HTR-8/SVneo (cell line): ENCODE results near the gene NR1D1.

Source experiments
- DNase-seq: peaks from one replicate; pipeline ENCODE4 v3.0.0; 2011; ENCODE audit warnings: low spot score, mixed read lengths; ENCODE audit not compliant: insufficient read length
- FAIRE-seq: peaks from 2 replicates; lab custom pipeline; 2011; peaks lifted over from hg19 to GRCh38; lab: Jason Lieb, UNC

The NR1D1 gene

GRCh38 chr17:40079545-40079944 lies 20.8 kb downstream of the NR1D1 start:
- DNase-seq, result no peak
- FAIRE-seq, result no peak

GRCh38 chr17:40076591-40076990 lies 23.8 kb downstream of the NR1D1 start:
- FAIRE-seq (no peak), DNase-seq (no peak)

GRCh38 chr17:40075942-40076498 lies 24.4 kb downstream of the NR1D1 start:
- peak; percentile 26 for FAIRE-seq
- no peak for DNase-seq

- FAIRE-seq (peak; percentile 89), DNase-seq (no peak)
These were observed 25.0 kb downstream of the NR1D1 start for GRCh38 chr17:40075201-40075941.

- no peak for FAIRE-seq
- DNase-seq, result no peak
These were observed 25.6 kb downstream of the NR1D1 start for GRCh38 chr17:40074871-40075200.

GRCh38 chr17:40074175-40074512 lies 26.2 kb downstream of the NR1D1 start:
- FAIRE-seq, result no peak
- DNase-seq, result no peak

GRCh38 chr17:40073454-40074174 lies 26.8 kb downstream of the NR1D1 start:
- no peak for DNase-seq
- no peak for FAIRE-seq

- no peak for FAIRE-seq
These were observed 27.5 kb downstream of the NR1D1 start for GRCh38 chr17:40072735-40073346.

GRCh38 chr17:40072040-40072734 lies 28.2 kb downstream of the NR1D1 start:
- no peak for FAIRE-seq
- no peak for DNase-seq

More at GRCh38 chr17:40072735-40073346, 27.5 kb downstream of the NR1D1 start:
- no peak for DNase-seq

- DNase-seq (no peak), FAIRE-seq (no peak)
These were observed 28.9 kb downstream of the NR1D1 start for GRCh38 chr17:40071313-40072039.

- FAIRE-seq, result no peak
- no peak for DNase-seq
These were observed 29.6 kb downstream of the NR1D1 start for GRCh38 chr17:40070709-40071312.

GRCh38 chr17:40069751-40070708 lies 30.4 kb downstream of the NR1D1 start:
- FAIRE-seq, result peak; percentile 13
- no peak for DNase-seq

- FAIRE-seq (no peak), DNase-seq (no peak)
These were observed 31.3 kb downstream of the NR1D1 start for GRCh38 chr17:40068917-40069750.

- FAIRE-seq (no peak), DNase-seq (no peak)
These were observed 31.8 kb downstream of the NR1D1 start for GRCh38 chr17:40068584-40068916.

GRCh38 chr17:40068129-40068581 lies 32.2 kb downstream of the NR1D1 start:
- FAIRE-seq (no peak), DNase-seq (no peak)

- DNase-seq (no peak), FAIRE-seq (no peak)
These were observed 32.7 kb downstream of the NR1D1 start for GRCh38 chr17:40067710-40068109.

GRCh38 chr17:40065769-40066510 lies 34.4 kb downstream of the NR1D1 start:
- FAIRE-seq (no peak), DNase-seq (no peak)
